Endothelial cell of umbilical vein (primary cell): ENCODE measurements around the gene TOP3A. TPM values are rescaled to one million over a fixed set of nuclear protein-coding genes. Genes with fewer than 3 reads are reported as not detected.
A peak's percentile ranks its signal among the peaks of the same experiment; 100 is the strongest.

Experiments used
- BruUV-seq: library from RNA; stranded (reverse); fragments of 400-500 nt; replicated peaks from 2 replicates; lab custom pipeline; 2021; lab: Mats Ljungman, UMichigan
- CTCF ChIA-PET: fragments of 300-600, 350-600 bp; sonication (Branson Sonifier 250); formaldehyde crosslinking; loops from one replicate; lab custom pipeline; 2021; ENCODE audit warnings: antibody characterized with exemption, inconsistent platforms; lab: Charles Lee
- POLR2A ChIA-PET: fragments of 300-600, 350-600 bp; sonication (Branson Sonifier 250); formaldehyde crosslinking; loops from one replicate; lab custom pipeline; 2021; ENCODE audit warnings: antibody characterized with exemption, inconsistent platforms; lab: Charles Lee
- DNase-seq: peaks from one replicate; pipeline ENCODE4 v3.0.0-alpha.2; 2011; ENCODE audit warnings: low read depth, low spot score
- FAIRE-seq: peaks from 2 replicates; lab custom pipeline; 2011; peaks lifted over from hg19 to GRCh38; lab: Jason Lieb, UNC
- H2AFZ ChIP-seq: 2 replicates; pipeline ENCODE4 v1.6.0; 2012; ENCODE audit warnings: low read depth, low read length, control low read depth, inconsistent platforms
- H3K27ac ChIP-seq: 2 replicates; pipeline ENCODE4 v1.5.1; 2011; ENCODE audit warnings: low read depth, mild to moderate bottlenecking, control low read depth, low read length, moderate library complexity; ENCODE audit not compliant: insufficient read depth
- H3K27me3 ChIP-seq, 2 experiments: 2 replicates each; pipeline versions ENCODE4 v1.6.0 to v1.6.1; 2011; ENCODE audit warnings: low read length in 2 of 2, mixed read lengths in 1 of 2; ENCODE audit not compliant: control insufficient read depth in 2 of 2, insufficient read depth in 2 of 2
- H3K36me3 ChIP-seq, 2 experiments: 2 replicates in 1 of 2; 3 replicates in 1 of 2; pipeline ENCODE4 v1.5.1; 2011; ENCODE audit warnings: low read length in 2 of 2, mild to moderate bottlenecking in 1 of 2, moderate library complexity in 1 of 2; ENCODE audit not compliant: control insufficient read depth in 2 of 2, insufficient read depth in 2 of 2; ENCODE audit errors: extremely low read depth in 1 of 2
- H3K4me1 ChIP-seq: 3 replicates; pipeline ENCODE4 v1.5.1; 2011; ENCODE audit warnings: mild to moderate bottlenecking, low read length; ENCODE audit not compliant: control insufficient read depth, insufficient read depth; ENCODE audit errors: extremely low read depth
- H3K4me2 ChIP-seq: 2 replicates; pipeline ENCODE4 v1.6.1; 2011; ENCODE audit warnings: low read length, control low read depth, mixed read lengths; ENCODE audit not compliant: insufficient read depth
- H3K4me3 ChIP-seq, 3 experiments: fragments of 200-600 bp in 1 of 3; sonication (generic), shearing (Covaris generic) in 1 of 3; replicated peaks in 1 of 3; 2 replicates each; pipeline ENCODE4 v1.5.1; 2011 to 2016; ENCODE audit warnings: control low read depth in 3 of 3, low read length in 3 of 3, mild to moderate bottlenecking in 2 of 3, inconsistent platforms in 1 of 3, low read depth in 1 of 3, moderate library complexity in 1 of 3; ENCODE audit not compliant: insufficient read depth in 1 of 3
- H3K79me2 ChIP-seq: 2 replicates; pipeline ENCODE4 v1.6.0; 2012; ENCODE audit warnings: low read length, inconsistent platforms; ENCODE audit not compliant: control insufficient read depth, insufficient read depth
- H3K9ac ChIP-seq: replicated peaks from 2 replicates; pipeline ENCODE3; 2011; ENCODE audit warnings: low read length, control low read depth; ENCODE audit not compliant: insufficient read depth; ENCODE audit errors: extremely low read depth
- H3K9me1 ChIP-seq: replicated peaks from 3 replicates; pipeline ENCODE4 v1.6.0; 2011; ENCODE audit warnings: mild to moderate bottlenecking, low read length; ENCODE audit not compliant: control insufficient read depth, insufficient read depth; ENCODE audit errors: extremely low read depth
- H3K9me3 ChIP-seq: replicated peaks from 2 replicates; pipeline ENCODE4 v1.5.1; 2012; ENCODE audit warnings: low read length, inconsistent platforms; ENCODE audit not compliant: control insufficient read depth, insufficient read depth
- H4K20me1 ChIP-seq: replicated peaks from 2 replicates; pipeline ENCODE3; 2011; ENCODE audit warnings: mild to moderate bottlenecking, low read length; ENCODE audit not compliant: control insufficient read depth, insufficient read depth; ENCODE audit errors: extremely low read depth
- CTCF ChIP-seq, 2 donors: IDR thresholded peaks; 1 replicate in 1 of 2; 2 replicates in 1 of 2; pipeline ENCODE4 v1.5.1; 2011; ENCODE audit warnings: low read length in 2 of 2, mild to moderate bottlenecking in 2 of 2, moderate library complexity in 2 of 2, control low read depth in 1 of 2, inconsistent platforms in 1 of 2, low read depth in 1 of 2; ENCODE audit not compliant: insufficient read depth in 1 of 2; ENCODE audit errors: extremely low read depth in 1 of 2
- EZH2 ChIP-seq: IDR thresholded peaks from 2 replicates; pipeline ENCODE4 v1.6.1; 2012; ENCODE audit warnings: borderline replicate concordance, low read depth, mild to moderate bottlenecking, moderate library complexity, low read length, inconsistent platforms; ENCODE audit not compliant: severe bottlenecking
- FOS ChIP-seq: IDR thresholded peaks from 2 replicates; pipeline ENCODE4 v1.6.1; 2011; ENCODE audit warnings: mild to moderate bottlenecking, low read length, moderate library complexity, borderline replicate concordance; ENCODE audit not compliant: insufficient read depth
- GATA2 ChIP-seq: IDR thresholded peaks from 2 replicates; pipeline ENCODE4 v1.7.0; 2011; ENCODE audit warnings: low read depth, mild to moderate bottlenecking, moderate library complexity, mixed read lengths, low read length; ENCODE audit not compliant: insufficient read length, insufficient read depth
- JUN ChIP-seq: IDR thresholded peaks from 2 replicates; pipeline ENCODE4 v1.6.1; 2011; ENCODE audit warnings: borderline replicate concordance, low read depth; ENCODE audit not compliant: insufficient read length, insufficient read depth
- MAX ChIP-seq: IDR thresholded peaks from 2 replicates; pipeline ENCODE4 v1.6.1; 2011; ENCODE audit not compliant: insufficient read depth, insufficient read length
- MYC ChIP-seq: IDR thresholded peaks from one replicate; pipeline ENCODE4 v1.6.1; 2011; ENCODE audit warnings: mild to moderate bottlenecking, low read depth, low read length
- POLR2A ChIP-seq: IDR thresholded peaks from 2 replicates; pipeline ENCODE4 v1.6.1; 2012; ENCODE audit warnings: low read depth, mild to moderate bottlenecking, control low read depth, low read length
- POLR2AphosphoS5 ChIP-seq: IDR thresholded peaks from 2 replicates; pipeline ENCODE4 v1.6.1; 2012; ENCODE audit warnings: low read depth, mild to moderate bottlenecking, control low read depth, low read length, moderate library complexity; ENCODE audit not compliant: insufficient read depth
- dilution Hi-C: fragments of 300-500 bp; cut with MboI; formaldehyde crosslinking; loops from one replicate; pipeline ENCODE4 v1.15.0; 2019; ENCODE audit warnings: low sequenced_read_pairs; ENCODE audit not compliant: extremely low pct_ligation_motif_present
- intact Hi-C: fragments of 100-400 bp; cut with micrococcal nuclease; formaldehyde crosslinking; loops from one replicate; pipeline ENCODE4 v1.10.0; 2022
- polyA plus RNA-seq, 4 experiments: library from polyadenylated mRNA; depleted of rRNA in 3 of 4; stranded (reverse) in 3 of 4; unstranded in 1 of 4; fragments of >200 nt; gene quantifications; 2 replicates each; pipeline versions ENCODE4 v1.2.1 to v1.2.3, GENCODE V29; 2011 to 2012; ENCODE audit warnings: missing spikeins in 1 of 4
- total RNA-seq: library from RNA; stranded (reverse); gene quantifications from 2 replicates; pipeline ENCODE4 v1.2.3, GENCODE V29; 2021

TOP3A gene
- total and polyA plus RNA-seq, 2 donors (not counting 3 experiments of a cell fraction or from before 2014, with no cell fraction given), result 20.4 to 53.1 TPM

- Histone ChIP-seq H3K79me2 (peaks cover 23% of the 10 kb centered on the region), H3K4me3 (no peak overlapping the region), H3K9me3 (no peaks in the 10 kb centered on the region), H3K9me1 (no peaks in the 10 kb centered on the region), H3K36me3 (peaks cover 4 to 44% of the 10 kb centered on the region in 2 experiments), H4K20me1 (no peaks in the 10 kb centered on the region), H3K9ac (no peak overlapping the region), H3K27ac (no peak overlapping the region), H2AFZ (no peak overlapping the region), H3K4me2 (peak overlapping the region; percentile 26), H3K27me3 (no peaks in the 10 kb centered on the region), H3K4me1 (peaks cover 14% of the 10 kb centered on the region)
- no peak for DNase-seq
- ChIA-PET CTCF (interaction anchor here (2.5 kb wide), 1 partner anchor 9 kb away, joined by 12 read pairs; no protein-coding TSS in a partner anchor), POLR2A (no interaction called here)
- intact Hi-C loops (no loop called here), dilution Hi-C loops (no loop called here)
- no peak for FAIRE-seq
- TF ChIP-seq POLR2A (no peak), JUN (no peak), EZH2 (no peak), MAX (no peak), GATA2 (no peak), POLR2AphosphoS5 (no peak), CTCF (IDR thresholded peaks at IDR 0.05; ENCODE audit: extremely low read depth in 1 of 2, insufficient read depth in 1 of 2, low read depth in 1 of 2, low read length in 2 of 2) (no peak), MYC (no peak), FOS (no peak)
- no TSS peak for BruUV-seq
Measured at GRCh38 chr17:18256776-18257175, 58.0 kb downstream of the TOP3A start.
